Fibroblast of pulmonary artery (primary cell): Measurements from ENCODE around the gene NTM.

Source experiments
- DNase-seq: peaks from one replicate; pipeline ENCODE4 v3.0.0-alpha.2; 2010; ENCODE audit warnings: low read depth
- H3K4me3 ChIP-seq: replicated peaks from 2 replicates; pipeline ENCODE4 v1.5.1; 2011; ENCODE audit warnings: low read depth, mild to moderate bottlenecking, control low read depth, low read length, moderate library complexity
- TF ChIP-seq, protein P1 (sequence below): IDR thresholded peaks from 2 replicates; pipeline ENCODE4 v1.5.1; 2011; ENCODE audit warnings: mild to moderate bottlenecking, control low read depth, low read length, inconsistent platforms; ENCODE audit errors: missing control alignments

The NTM gene

DNA sequence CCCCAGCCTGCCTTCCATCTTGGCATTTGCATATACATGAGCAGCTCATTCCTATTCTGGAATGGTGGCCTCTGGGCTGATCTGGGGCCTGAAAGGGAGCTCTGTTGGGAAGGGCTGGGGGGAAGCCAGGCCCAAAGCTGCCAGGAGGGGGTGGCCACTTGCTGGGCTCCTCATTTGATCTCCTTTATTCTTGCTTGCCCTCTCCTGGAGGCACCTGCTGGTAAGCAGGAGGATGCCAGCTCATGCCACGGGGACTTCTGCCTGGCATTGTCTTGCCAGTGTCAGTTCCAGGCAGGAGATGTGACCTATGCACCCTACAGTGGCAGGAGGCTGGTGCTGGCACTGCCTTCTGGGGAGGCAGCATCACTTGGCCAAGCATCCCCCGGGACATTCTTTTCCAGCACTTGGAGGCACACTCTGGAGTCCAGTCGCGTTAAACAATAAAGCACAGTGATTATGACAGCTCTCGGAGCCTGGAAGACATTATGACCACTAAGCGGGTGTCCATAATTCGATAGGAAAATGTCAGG is 128.3 kb downstream of the NTM start:
- DNase-seq = no peak
- TF ChIP-seq, protein P1, sequence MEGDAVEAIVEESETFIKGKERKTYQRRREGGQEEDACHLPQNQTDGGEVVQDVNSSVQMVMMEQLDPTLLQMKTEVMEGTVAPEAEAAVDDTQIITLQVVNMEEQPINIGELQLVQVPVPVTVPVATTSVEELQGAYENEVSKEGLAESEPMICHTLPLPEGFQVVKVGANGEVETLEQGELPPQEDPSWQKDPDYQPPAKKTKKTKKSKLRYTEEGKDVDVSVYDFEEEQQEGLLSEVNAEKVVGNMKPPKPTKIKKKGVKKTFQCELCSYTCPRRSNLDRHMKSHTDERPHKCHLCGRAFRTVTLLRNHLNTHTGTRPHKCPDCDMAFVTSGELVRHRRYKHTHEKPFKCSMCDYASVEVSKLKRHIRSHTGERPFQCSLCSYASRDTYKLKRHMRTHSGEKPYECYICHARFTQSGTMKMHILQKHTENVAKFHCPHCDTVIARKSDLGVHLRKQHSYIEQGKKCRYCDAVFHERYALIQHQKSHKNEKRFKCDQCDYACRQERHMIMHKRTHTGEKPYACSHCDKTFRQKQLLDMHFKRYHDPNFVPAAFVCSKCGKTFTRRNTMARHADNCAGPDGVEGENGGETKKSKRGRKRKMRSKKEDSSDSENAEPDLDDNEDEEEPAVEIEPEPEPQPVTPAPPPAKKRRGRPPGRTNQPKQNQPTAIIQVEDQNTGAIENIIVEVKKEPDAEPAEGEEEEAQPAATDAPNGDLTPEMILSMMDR = no peak
- no peak overlapping the region for H3K4me3 ChIP-seq

DNA sequence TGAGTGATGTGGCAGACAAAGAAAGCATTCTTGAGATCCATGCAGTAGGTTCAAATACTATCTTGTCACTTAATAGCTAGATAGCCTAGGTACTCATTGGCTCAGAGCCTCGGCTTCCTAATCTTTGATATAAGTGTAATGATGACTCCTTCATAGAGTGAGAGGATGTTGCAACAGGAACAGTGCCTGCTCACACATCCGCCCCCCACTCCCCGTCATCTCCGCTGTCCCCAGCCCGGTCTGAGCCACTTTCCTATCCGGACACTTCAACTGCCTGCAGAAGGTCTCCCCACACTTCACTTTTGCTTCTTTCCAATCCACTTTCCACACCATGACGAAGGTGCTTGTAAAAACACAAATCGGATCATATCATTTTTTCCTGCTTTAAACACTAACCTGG is 128.8 kb downstream of the NTM start:
- TF ChIP-seq, protein P1 = no peak
- DNase-seq = no peak
- no peak overlapping the region for H3K4me3 ChIP-seq

DNA sequence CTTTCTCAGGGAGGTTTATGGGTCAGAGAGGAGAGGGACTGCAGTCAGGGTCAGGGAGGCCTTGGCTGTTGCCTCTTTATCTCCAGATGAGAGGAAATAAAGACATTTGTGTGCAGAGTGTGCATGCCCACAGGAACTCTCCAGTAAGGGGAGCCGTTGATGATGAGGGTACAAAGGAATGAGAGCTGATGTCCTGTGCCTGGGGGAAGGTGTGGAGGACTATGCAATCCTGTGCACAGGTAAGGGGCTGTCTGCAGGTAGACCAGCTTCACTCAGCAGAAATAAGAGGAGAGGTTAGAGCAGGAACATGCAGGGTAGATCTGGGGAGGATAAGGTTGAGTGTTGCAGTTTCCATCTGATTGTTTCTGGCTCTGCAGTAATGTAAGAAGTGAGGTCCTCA is 132.6 kb downstream of the NTM start:
- TF ChIP-seq, protein P1 = no peak
- no peak overlapping the region for H3K4me3 ChIP-seq
- DNase-seq = no peak

DNA sequence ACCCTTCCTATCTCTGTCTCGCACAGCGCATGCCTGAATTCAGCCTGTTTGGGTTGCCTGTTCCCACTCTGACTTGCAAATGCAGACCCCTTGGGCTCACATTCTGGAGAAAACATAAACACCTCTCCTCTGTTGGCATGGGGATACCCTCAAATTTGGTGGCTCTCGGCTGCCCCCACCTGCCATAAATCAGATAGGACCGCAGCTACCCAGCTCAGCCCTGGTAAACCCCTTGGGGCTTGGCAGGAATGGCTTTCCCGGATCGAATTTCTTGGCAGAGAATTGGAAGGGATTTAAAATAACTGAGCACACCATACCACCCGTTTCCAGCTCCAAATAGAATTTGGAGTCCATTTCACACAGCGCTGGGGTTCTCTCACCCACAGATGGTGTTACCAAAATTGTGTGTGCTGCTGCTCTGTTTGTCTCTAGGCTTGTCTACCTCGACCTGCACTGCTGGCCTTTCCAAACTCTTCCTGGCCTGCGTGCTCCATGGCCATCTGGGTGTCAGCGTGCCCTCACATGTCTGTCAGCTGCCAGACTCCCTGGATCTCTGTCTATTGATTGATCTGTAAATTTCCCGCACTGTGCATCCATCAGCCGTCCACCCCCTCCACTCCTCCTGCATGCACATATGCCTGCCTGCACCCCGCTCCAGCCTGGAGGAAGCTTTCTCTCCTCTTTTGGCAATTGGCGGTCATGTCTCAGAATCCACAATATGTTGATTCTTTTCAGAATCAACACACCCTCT is 134.0 kb downstream of the NTM start:
- DNase-seq = no peak
- no peak overlapping the region for H3K4me3 ChIP-seq
- TF ChIP-seq, protein P1 = no peak

DNA sequence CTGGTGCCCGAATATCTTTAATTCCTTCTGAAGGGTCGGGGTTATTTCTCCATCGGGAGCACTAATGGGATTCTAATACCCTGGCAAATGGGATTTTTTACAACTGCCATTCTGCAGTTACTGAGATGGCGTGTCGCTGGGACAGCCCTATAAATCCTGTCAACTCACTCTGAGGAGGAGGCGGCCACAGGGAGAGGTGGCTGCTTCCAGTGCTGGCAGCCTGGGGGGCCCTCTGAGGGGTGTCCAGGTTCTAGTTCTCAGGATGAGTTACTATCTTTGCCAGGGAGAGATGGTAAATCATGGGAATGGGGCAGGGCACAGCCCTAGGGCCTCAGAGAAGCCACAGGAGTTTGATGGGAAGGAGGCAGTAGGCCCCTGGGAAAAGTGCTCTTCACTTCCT is 135.9 kb downstream of the NTM start:
- TF ChIP-seq, protein P1 = no peak
- no peak for DNase-seq
- H3K4me3 ChIP-seq = no peak overlapping the region

DNA sequence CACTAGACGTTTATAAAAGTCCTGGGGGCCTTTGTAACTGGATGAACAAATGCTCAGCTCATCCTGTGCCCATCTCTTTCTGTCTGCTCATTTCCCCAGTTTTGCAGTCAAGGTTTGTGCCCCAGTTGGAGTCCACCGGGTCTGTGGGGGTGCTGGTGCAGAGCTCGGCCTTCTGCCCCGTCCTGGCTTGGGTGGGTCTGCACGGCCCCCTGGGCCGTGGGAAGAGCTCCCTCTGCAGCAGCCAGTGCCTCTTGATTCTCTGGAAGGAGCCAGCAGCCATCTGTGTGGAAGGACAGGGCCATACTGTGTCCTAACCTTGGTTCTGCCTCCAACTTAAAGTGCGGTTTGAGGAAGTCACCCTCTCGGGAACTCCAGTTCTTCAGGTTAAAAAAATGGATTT is 140.2 kb downstream of the NTM start:
- DNase-seq = no peak
- TF ChIP-seq, protein P1 = no peak

DNA sequence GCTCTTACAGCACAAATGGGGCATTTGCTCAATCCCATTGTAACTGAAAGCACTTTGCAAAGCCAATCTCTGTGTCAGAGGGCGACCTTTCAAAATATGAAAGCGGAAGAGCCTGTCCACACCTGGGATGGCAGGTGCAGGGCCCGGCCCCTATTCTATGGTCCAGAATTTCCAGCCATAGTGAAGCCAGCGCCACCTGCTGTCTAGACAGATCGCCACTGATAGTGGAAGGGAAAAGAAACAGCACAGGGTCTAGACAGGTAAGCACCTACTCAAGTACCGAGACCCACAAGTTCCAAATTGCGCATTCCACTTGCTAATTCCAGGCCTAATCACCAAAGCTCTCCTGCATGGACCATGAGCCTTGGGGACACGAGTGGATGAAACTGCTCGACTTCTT is 141.4 kb downstream of the NTM start:
- DNase-seq = no peak
- H3K4me3 ChIP-seq = no peak overlapping the region
- TF ChIP-seq, protein P1 = peak; percentile 22

More for the DNA sequence above, 140.2 kb downstream of the NTM start:
- no peak overlapping the region for H3K4me3 ChIP-seq
